Measurements from ENCODE around the gene FSIP1.

The FSIP1 gene

DNA sequence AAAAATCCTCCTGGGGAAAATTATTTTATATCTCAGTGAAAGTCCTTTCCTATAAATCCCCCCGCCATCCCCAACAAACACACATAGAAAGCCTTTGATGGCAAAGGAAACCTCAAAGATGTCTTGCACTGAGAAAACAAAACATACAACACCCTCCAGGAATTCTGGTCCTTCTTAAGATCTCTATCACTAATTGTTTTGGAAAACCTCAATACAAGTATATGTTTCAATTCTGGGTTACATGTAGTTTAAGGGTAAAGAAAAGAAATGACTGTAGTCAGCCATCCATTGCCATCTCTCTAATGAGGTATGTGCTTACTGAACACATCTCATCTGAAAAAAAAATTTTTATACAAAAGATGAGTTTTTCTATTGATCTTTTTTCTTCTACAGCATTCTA lies 97.3 kb downstream of the FSIP1 start:
- no peak for DNase-seq (ENCODE audit: low read depth in 2 of 2)

DNA sequence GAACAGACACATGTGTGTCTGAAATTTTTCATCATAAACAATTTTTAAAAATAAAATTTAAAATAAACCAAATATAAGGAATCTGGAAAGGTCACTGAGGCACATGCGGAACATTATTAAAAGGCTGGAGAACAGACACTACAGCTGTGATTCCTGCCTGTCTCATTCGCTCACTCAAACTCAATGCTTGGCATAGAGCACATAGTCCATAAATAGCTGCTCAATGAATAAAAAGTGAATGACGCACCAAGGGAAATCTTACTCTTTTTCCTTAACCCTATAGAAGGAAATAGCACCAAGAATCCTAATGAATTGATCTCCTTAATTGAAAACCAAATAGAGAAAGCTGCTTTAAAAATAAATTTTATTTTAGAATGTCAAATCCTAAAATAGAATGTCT lies 98.4 kb downstream of the FSIP1 start:
- DNase-seq (ENCODE audit: low read depth in 2 of 2), result no peak

DNA sequence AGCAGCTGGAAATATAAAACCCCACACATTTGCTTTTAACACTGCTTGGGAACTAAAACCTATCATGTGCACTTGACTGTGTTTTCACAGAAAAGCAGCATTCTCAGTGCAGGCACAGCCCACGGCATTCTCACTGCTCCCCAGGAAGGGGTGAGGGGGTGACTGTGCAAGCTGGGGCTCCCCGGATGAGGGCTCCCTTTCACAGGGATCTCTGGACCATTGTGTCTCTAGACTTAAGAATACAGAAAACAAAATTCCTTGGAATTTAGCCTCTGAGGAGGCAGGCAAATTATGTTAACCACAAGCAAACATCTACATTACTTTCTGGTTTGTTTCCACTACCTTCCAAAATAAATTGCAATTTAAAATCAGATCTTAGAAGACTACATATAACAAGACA lies 100.3 kb downstream of the FSIP1 start:
- no peak for DNase-seq (ENCODE audit: low read depth in 2 of 2)

- DNase-seq (ENCODE audit: low read depth in 2 of 2), result no peak
Observed at GRCh38 chr15:39680868-39681267, 101.8 kb downstream of the FSIP1 start.

- no peak for DNase-seq (ENCODE audit: low read depth in 2 of 2)
Observed at GRCh38 chr15:39672666-39673065, 110.0 kb downstream of the FSIP1 start.

GRCh38 chr15:39672184-39672583 lies 110.5 kb downstream of the FSIP1 start:
- DNase-seq (ENCODE audit: low read depth in 2 of 2), result no peak

DNA sequence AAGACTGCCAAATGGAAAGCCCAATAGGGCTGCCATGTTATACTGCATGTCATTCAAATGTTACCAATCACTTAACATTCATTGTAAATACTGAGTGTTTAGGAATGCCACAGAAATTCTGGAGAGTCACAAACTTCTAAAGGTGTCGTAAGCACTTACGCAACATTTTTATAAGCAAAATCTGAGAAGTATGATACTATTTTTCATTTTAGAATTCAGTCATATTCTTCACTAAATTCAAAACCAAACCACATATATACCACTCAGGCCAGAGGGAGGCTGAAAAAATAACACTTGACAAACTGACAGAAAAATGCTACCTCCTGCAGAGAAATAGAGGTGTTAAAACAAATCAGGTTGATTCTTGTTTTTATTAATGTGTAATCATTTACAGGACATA lies 112.0 kb downstream of the FSIP1 start:
- no peak for DNase-seq (ENCODE audit: low read depth in 2 of 2)

- DNase-seq (ENCODE audit: low read depth in 2 of 2), result no peak
Observed at GRCh38 chr15:39669661-39670060, 113.0 kb downstream of the FSIP1 start.

GRCh38 chr15:39669241-39669640 lies 113.4 kb downstream of the FSIP1 start:
- no peak for DNase-seq (ENCODE audit: low read depth in 2 of 2)

GRCh38 chr15:39668457-39668856 lies 114.2 kb downstream of the FSIP1 start:
- DNase-seq (ENCODE audit: low read depth in 2 of 2), result no peak

- no peak for DNase-seq (ENCODE audit: low read depth in 2 of 2)
Observed at GRCh38 chr15:39667382-39668127, 115.1 kb downstream of the FSIP1 start.

DNA sequence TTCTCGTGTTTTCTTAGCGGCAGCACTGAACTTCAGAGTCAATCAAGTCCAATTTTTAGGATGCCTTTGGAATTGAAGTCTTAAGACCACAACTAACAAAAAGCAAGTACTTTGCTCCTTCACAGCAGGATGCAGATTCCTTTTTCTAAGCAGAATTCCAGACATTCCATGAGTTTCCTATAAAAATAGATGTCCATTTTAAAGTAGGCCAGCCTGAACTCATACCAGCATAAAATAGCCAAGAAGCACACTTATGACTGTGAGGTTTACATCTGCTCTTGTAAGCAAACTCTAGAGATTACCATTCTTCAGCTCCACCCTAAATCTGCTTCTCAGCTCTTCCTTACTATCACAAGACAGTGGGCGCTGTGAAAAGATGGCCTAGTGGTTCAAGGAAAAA lies 116.0 kb downstream of the FSIP1 start:
- DNase-seq (ENCODE audit: low read depth in 2 of 2), result no peak

GRCh38 chr15:39665629-39666250 lies 116.9 kb downstream of the FSIP1 start:
- no peak for DNase-seq (ENCODE audit: low read depth in 2 of 2)

- DNase-seq (ENCODE audit: low read depth in 2 of 2), result no peak
Observed at GRCh38 chr15:39663704-39664250, 118.9 kb downstream of the FSIP1 start.

- no peak for DNase-seq (ENCODE audit: low read depth in 2 of 2)
Observed at GRCh38 chr15:39661776-39662175, 120.9 kb downstream of the FSIP1 start.

GRCh38 chr15:39658740-39659139 lies 123.9 kb downstream of the FSIP1 start:
- no peak for DNase-seq (ENCODE audit: low read depth in 2 of 2)

GRCh38 chr15:39657668-39658067 lies 125.0 kb downstream of the FSIP1 start:
- no peak for DNase-seq (ENCODE audit: low read depth in 2 of 2)

- no peak for DNase-seq (ENCODE audit: low read depth in 2 of 2)
Observed at GRCh38 chr15:39657181-39657580, 125.5 kb downstream of the FSIP1 start.

DNA sequence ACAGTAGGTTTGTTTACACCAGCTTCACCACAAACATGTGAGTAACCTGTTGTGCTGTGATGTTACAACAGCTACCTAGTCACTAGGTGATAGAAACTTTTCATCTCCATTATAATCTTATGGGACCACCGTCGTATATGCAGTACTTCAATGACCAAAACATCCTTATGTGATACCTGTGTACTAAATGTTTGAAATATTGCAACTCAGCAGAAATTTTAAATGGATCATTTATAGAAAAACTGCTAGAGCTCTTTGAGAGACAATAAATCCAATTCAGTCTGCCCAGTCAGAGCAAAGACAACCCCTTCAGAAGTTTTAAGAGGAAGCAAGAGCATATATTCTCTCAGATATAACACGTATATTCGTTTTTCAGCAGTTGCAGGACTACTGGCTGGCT lies 128.3 kb downstream of the FSIP1 start:
- DNase-seq (ENCODE audit: low read depth in 2 of 2), result no peak

DNA sequence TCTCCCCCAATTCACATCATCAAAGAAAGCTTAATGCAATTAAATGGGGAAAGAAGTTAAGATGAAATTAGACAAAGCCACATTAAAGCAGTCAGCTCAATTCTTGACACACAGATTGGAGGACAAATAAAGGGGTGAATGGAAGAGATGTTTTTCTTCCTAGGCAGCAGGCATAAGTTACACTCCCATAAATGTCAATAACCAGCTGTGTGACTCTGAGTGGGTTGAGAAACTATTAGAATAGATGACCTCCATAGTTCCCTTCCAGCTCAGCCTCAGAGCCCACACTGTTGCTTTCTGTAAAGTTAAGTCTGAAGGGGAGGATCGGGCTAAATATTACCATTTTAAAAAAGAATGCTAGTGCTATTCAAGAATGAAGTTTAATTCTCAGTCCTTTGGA lies 130.8 kb downstream of the FSIP1 start:
- no peak for DNase-seq (ENCODE audit: low read depth in 2 of 2)

DNA sequence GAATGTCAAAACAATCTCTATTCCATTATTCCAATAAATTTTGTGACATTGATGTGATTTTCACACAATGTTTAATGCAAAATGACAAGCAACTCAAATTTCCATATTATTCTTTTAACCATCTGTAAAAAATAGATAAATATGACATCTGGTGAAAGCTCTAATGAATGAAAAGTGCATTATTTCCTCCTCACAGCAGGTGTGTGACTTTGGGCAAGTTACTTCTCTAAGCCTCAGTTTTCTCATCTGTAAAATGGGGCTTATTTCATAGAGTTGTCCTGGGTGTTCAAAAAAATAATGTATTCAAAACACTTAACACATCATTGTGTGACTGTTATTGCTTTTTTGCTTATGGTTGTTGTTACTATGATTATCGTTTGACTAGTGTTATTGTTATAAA lies 131.3 kb downstream of the FSIP1 start:
- DNase-seq (ENCODE audit: low read depth in 2 of 2), result no peak

DNA sequence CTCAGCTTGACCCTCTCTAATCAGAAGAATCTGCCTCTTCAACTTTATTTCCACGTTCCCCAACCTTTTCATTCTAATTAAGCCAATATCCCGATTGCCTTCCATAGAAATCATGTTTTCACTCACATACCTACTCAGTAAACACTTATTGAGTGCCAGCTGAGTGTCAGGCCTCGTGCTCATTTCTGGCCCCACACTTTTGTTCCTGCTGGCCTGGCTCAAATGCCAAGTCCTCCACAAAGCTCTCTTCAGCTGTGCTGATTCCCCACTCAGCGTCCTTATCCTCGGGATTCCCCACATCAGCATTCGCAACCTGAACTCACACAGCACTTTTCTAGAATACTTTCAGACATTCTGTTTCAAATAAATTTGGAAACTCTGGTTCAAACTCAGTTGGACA lies 132.9 kb downstream of the FSIP1 start:
- no peak for DNase-seq (ENCODE audit: low read depth in 2 of 2)

- no peak for DNase-seq (ENCODE audit: low read depth in 2 of 2)
Observed at GRCh38 chr15:39646425-39646824, 136.2 kb downstream of the FSIP1 start.

- no peak for DNase-seq (ENCODE audit: low read depth in 2 of 2)
Observed at GRCh38 chr15:39645976-39646257, 136.7 kb downstream of the FSIP1 start.
